ENCODE results near the gene RFTN2. TPM values are rescaled to one million over a fixed set of nuclear protein-coding genes. Genes with fewer than 3 reads are reported as not detected.
"Not testable (repeated sequence)": the region's sequence is repeated elsewhere in the genome, so short reads cannot be mapped to it uniquely, and the experiment has no call there.

RFTN2 gene
- total RNA-seq, 2 donors from 2014 or later = 0.55 TPM

DNA sequence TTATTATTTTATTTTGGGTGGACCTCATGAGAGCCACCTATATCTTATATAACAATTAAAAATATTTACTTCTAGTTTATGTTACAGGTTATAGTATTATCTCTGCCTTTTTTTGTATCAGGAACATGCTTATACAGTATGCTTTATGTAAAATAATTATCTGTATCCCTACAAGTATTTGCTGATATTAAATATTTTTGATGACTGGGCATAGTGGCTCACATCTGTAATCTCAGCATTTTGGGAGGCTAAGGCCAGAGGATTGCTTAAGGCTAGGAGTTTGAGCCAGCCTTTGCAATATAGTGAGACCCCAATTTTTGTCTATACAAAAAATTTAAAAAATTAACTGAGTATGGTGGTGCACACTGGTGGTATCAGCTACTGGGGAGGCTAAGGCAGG, 119.9 kb downstream of the RFTN2 start:
- H3K9me3 Mint-ChIP-seq = no peaks in the 10 kb centered on the region
- no peak for DNase-seq
- H3K27me3 Mint-ChIP-seq (ENCODE audit: insufficient read depth) = no peaks in the 10 kb centered on the region
- TF ChIP-seq CTCF (conservative IDR thresholded peaks at IDR 0.05) = no peak
- no peak overlapping the region for H3K27ac ChIP-seq (ENCODE audit: low read depth, low read length)
- H3K4me1 ChIP-seq (ENCODE audit: control insufficient read depth, insufficient read depth, low read length) = no peaks in the 10 kb centered on the region
- peaks cover 37% of the 10 kb centered on the region for H3K36me3 Mint-ChIP-seq (ENCODE audit: low read depth)
- H3K9me3 ChIP-seq (ENCODE audit: control insufficient read depth, low read length) = no peaks in the 10 kb centered on the region
- peaks cover 51% of the 10 kb centered on the region for H3K36me3 ChIP-seq (ENCODE audit: control insufficient read depth, insufficient read depth, low read length)
- no peak overlapping the region for H3K4me3 ChIP-seq (ENCODE audit: low read length)
- H3K9ac ChIP-seq (ENCODE audit: extremely low read depth, low read length, poor library complexity, severe bottlenecking) = no peak overlapping the region
- no peak overlapping the region for H3K27ac Mint-ChIP-seq
- H3K27me3 ChIP-seq (ENCODE audit: control insufficient read depth, insufficient read depth, low read length, poor library complexity, severe bottlenecking) = no peaks in the 10 kb centered on the region
- H3K4me3 Mint-ChIP-seq = no peak overlapping the region
- no peaks in the 10 kb centered on the region for H3K4me1 Mint-ChIP-seq

DNA sequence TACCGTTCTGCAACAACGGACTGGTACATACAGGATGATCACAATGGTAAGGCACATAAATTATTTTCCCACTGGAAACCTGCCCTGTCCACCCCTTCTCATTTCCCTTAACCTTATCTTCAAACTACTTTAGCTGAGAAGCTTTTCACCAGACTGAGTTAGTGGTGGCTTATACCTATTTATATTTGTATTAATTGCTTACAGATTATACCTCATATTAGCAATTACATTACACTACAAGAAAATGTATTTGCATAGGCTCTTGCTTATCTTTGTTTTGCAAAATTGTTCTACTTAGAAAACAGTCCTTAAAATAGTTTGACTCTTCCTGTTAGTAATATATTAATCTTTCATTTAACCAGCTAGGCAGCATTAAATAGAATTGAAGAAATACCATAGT, 124.1 kb downstream of the RFTN2 start:
- peaks cover 52% of the 10 kb centered on the region for H3K36me3 Mint-ChIP-seq (ENCODE audit: low read depth)
- not testable (repeated sequence) for H3K27me3 Mint-ChIP-seq (ENCODE audit: insufficient read depth); H3K4me1 ChIP-seq (ENCODE audit: control insufficient read depth, insufficient read depth, low read length); H3K27ac Mint-ChIP-seq; H3K27me3 ChIP-seq (ENCODE audit: control insufficient read depth, insufficient read depth, low read length, poor library complexity, severe bottlenecking); H3K4me1 Mint-ChIP-seq; H3K9me3 Mint-ChIP-seq; H3K4me3 Mint-ChIP-seq; H3K9ac ChIP-seq (ENCODE audit: extremely low read depth, low read length, poor library complexity, severe bottlenecking); DNase-seq; H3K9me3 ChIP-seq (ENCODE audit: control insufficient read depth, low read length); H3K27ac ChIP-seq (ENCODE audit: low read depth, low read length); H3K4me3 ChIP-seq (ENCODE audit: low read length)
- 95% methylated on average over 2 of the region's 2 CpGs; no CpG with 5 or more reads in 1 of the 2 experiments for WGBS, 2 experiments (ENCODE audit: insufficient coverage in 1 of 2, insufficient read length in 1 of 2)
- peaks cover 69% of the 10 kb centered on the region for H3K36me3 ChIP-seq (ENCODE audit: control insufficient read depth, insufficient read depth, low read length)

DNA sequence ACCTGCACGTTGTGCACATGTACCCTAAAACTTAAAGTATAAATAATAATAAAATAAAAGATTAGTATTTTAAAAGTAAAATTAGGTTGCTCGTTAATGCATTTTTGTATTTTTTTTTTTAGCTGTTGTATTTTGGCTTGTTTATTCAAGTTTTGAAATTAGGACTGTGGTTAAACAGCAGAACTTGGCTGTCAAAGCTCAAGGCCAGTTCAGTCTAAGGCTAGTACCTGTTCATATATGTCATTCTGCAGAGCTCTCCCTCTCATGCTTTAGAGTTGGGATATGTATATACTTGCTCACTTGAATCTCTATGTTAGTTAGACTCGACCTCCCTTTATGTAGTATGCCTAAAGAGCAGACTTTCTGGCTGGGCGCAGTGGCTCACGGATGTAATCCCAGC, 126.8 kb downstream of the RFTN2 start:
- H3K4me1 Mint-ChIP-seq = no peaks in the 10 kb centered on the region
- peaks cover 60% of the 10 kb centered on the region for H3K36me3 Mint-ChIP-seq (ENCODE audit: low read depth)
- H3K4me3 Mint-ChIP-seq = no peak overlapping the region
- Histone ChIP-seq H3K36me3 (ENCODE audit: control insufficient read depth, insufficient read depth, low read length) (peaks cover 73% of the 10 kb centered on the region), H3K27me3 (ENCODE audit: control insufficient read depth, insufficient read depth, low read length, poor library complexity, severe bottlenecking) (no peaks in the 10 kb centered on the region), H3K27ac (ENCODE audit: low read depth, low read length) (no peak overlapping the region), H3K9ac (ENCODE audit: extremely low read depth, low read length, poor library complexity, severe bottlenecking) (no peak overlapping the region), H3K4me3 (ENCODE audit: low read length) (no peak overlapping the region), H3K4me1 (ENCODE audit: control insufficient read depth, insufficient read depth, low read length) (no peaks in the 10 kb centered on the region), H3K9me3 (ENCODE audit: control insufficient read depth, low read length) (no peaks in the 10 kb centered on the region)
- no peaks in the 10 kb centered on the region for H3K9me3 Mint-ChIP-seq
- H3K27me3 Mint-ChIP-seq (ENCODE audit: insufficient read depth) = no peaks in the 10 kb centered on the region
- TF ChIP-seq CTCF (conservative IDR thresholded peaks at IDR 0.05) = no peak
- no peak overlapping the region for H3K27ac Mint-ChIP-seq
- WGBS, 2 experiments (ENCODE audit: insufficient coverage in 1 of 2, insufficient read length in 1 of 2) = 94% methylated on average over 3 to 4 of the region's 5 CpGs
- no peak for DNase-seq

GRCh38 chr2:197547163-197547900, 128.1 kb downstream of the RFTN2 start:
- 95 to 100% methylated on average over 4 to 5 of the region's 5 CpGs for WGBS, 2 experiments (ENCODE audit: insufficient coverage in 1 of 2, insufficient read length in 1 of 2)
- Mint-ChIP-seq H3K9me3 (no peaks in the 10 kb centered on the region), H3K36me3 (ENCODE audit: low read depth) (peaks cover 62% of the 10 kb centered on the region), H3K27me3 (ENCODE audit: insufficient read depth) (no peaks in the 10 kb centered on the region), H3K4me3 (no peak overlapping the region), H3K4me1 (no peaks in the 10 kb centered on the region), H3K27ac (peak overlapping the region; percentile 49)
- Histone ChIP-seq H3K27ac (ENCODE audit: low read depth, low read length) (no peak overlapping the region), H3K36me3 (ENCODE audit: control insufficient read depth, insufficient read depth, low read length) (peaks cover 73% of the 10 kb centered on the region), H3K27me3 (ENCODE audit: control insufficient read depth, insufficient read depth, low read length, poor library complexity, severe bottlenecking) (no peaks in the 10 kb centered on the region), H3K4me1 (ENCODE audit: control insufficient read depth, insufficient read depth, low read length) (no peaks in the 10 kb centered on the region), H3K4me3 (ENCODE audit: low read length) (no peak overlapping the region), H3K9me3 (ENCODE audit: control insufficient read depth, low read length) (no peaks in the 10 kb centered on the region), H3K9ac (ENCODE audit: extremely low read depth, low read length, poor library complexity, severe bottlenecking) (no peak overlapping the region)
- no peak for TF ChIP-seq CTCF (conservative IDR thresholded peaks at IDR 0.05)
- no peak for DNase-seq

Data from endodermal cell (in vitro differentiated cells).